SK-N-MC (cell line): ENCODE data around the gene PBX1.

ENCODE experiments used
- EZH2 ChIP-seq: fragments of 200-600 bp; sonication (generic); IDR thresholded peaks from one replicate; pipeline ENCODE4 v1.6.1; 2017; ENCODE audit warnings: antibody characterized with exemption
- POLR2AphosphoS5 ChIP-seq: IDR thresholded peaks from 2 replicates; pipeline ENCODE4 v1.6.1; 2012; ENCODE audit warnings: mild to moderate bottlenecking, low read depth, low read length, borderline replicate concordance

GRCh38 chr1:164740000-164740526 is 181.1 kb downstream of the PBX1 start:
- TF ChIP-seq POLR2AphosphoS5 (no peak), EZH2 (no peak)
